NCI-H2227 treated with DMSO at 0.1 percent for 48 hours (cell line): ENCODE results near the gene KANSL3.
A peak's percentile ranks its signal among the peaks of the same experiment; 100 is the strongest.

Experiments used
- DNase-seq: peaks from one replicate; lab custom pipeline; 2025; lab: John Stamatoyannopoulos, UW

Gene KANSL3

GRCh38 chr2:96604104-96604503, 34.0 kb downstream of the KANSL3 start:
- DNase-seq = no peak

DNA sequence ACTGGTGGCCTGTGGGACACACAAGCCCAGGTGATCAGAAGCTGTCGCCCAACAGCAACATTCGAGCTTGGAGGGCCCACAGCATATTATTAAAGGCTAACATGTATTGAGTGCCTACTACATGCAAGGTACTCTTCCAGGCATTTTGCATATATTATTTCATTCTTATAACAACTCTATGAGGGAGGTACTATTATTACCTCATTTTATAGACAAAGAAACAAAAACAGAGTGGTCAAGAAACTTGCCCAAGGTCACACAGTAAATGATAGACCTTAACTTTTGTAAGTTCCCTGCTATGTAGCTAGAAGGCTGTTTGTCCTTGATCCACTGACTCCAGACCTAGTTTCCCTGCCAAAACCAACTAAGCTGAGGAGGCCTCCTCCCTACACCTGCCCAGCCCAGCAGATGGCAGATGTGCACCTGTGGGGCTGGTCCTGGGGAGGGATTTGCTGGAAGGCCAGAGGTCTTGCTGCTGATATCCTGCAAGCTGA, 35.7 kb downstream of the KANSL3 start:
- no peak for DNase-seq

DNA sequence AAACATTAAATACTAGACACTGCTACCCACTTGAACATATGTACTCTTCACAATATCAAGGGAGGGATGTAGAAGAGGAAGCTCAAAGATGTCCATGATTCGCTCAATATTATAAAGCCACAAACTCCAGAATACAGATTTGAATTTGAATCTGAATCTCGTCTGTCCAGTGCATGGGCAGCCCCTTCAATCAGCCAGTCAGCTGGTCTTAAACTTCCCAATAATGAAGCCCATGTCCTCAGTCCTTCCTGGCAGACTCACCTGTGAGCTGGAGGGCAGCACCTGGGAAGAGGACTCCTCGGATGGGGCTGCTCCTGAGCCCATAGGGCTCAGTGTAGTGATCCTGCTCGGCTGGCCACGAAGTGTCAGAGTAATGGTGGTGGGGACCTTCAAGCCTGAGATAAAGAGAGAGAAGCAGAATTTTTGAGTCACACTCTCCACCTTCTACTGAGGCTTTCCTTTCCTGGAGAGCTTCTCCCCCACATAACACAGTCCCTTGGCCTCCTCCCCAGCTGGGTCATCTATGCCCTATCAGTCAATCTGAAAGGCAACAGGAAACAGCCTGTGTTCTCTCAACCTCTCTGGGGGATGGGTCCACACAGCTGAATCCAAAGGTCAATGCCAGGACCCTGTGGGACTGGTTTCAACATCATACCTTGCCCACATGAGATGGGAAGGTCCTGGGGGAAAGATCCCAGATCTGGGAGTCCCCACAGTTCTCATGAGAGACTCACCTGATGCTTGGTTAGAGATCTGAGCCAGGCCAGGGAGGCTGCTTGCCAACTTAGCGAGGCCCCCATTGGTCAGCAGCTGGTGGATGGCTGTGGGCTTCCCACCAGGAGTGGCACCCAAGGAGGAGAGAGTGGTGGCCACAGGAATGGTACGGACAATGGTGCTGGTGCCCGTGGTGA, 36.5 kb downstream of the KANSL3 start:
- no peak for DNase-seq

DNA sequence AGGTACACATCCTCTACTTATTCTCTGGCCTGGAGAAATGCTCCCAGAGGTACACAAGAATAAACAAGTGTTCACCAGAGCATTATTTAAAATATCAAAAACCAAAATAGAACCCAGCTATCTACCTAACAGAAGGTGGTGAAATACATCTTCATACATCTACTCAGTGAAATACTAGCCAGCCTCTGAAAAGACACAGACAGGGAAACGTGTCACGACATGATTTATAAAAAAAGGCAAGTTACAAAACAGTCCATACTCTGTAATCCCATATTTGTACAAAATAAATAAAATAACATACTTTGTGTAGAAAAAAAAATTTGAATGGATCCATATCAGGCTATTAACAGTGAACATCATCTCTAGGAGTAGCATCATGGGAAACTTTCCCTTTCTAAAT, 38.2 kb downstream of the KANSL3 start:
- DNase-seq = no peak

- DNase-seq = no peak
Observed at GRCh38 chr2:96596596-96596995, 41.5 kb downstream of the KANSL3 start.

DNA sequence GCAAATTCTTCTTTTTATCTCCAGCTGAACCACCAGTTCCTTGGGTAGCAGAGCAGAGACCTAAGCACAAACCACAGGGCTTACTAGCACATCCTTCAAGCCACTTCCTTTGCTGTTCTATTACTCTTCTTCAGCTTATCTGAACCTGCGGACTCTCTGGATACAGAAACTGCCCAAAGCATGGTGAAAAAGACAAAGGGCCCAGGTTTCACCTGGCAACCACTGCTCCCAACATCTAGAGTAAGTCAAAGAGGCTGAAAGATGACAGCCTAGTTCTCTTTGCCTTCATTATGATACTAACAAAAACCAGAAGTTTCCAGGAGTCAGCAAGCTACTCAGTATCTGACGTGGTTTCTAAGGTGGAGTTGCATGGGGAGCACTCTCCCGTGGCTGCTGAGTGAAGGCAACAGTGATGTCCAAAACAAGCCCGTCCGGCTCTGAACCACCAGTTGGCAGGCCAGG, 43.4 kb downstream of the KANSL3 start:
- no peak for DNase-seq

DNA sequence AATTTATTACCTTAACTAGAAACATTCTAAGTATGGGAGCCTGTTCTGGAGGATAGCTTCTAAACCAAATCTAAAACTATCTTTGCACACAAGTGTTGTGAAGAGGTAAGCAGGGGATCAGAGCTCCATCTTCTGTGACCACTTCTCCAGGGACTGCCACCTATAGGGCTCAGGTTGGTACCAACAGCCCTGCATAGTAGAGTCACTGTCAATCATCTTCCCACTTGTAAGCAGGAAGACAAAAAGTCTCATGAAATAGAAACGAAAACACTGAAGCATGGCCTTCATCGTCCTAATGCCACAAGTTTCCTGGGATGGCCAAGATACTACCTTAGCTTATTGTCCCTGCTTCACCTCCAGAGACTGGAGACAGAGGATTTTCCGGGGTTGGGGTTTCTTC, 43.8 kb downstream of the KANSL3 start:
- DNase-seq = no peak

GRCh38 chr2:96591494-96591893, 46.6 kb downstream of the KANSL3 start:
- no peak for DNase-seq

GRCh38 chr2:96591054-96591453, 47.1 kb downstream of the KANSL3 start:
- DNase-seq = no peak

DNA sequence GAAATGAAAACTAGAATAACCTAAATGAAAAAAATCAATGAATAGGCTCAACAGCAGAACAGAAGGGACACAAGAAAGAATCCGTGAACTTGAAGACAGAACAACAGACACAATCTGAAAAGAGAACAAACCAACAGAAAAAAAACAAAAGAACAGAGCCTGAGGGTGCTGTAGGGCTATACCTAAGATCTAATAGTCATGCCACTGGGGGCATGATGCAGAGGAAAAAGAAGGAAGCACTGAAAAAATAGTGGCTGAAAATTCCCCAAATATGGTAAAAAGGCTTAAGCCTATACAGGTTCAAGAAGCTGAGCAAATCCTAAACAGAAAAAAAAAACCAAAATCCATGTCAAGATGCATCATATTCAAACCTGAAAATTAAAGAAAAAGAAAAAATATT, 50.3 kb downstream of the KANSL3 start:
- DNase-seq = no peak

DNA sequence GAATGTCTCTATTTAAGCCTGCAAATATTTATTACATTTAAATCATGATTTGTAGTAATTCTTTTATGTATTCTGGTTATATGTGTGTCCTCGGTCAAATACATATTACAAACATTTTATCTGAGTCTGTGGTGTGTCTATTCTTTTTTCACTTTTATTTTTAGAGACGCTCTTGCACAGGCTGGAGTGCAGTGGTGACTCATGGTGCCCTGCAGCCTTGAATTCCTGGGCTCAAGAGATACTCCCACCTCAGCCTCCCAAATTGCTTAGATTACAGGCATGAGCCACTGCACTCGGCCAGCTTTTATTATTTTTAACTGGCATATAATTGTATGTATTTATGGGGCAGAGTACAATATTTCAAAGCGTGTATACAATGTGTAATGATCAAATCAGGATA, 54.1 kb downstream of the KANSL3 start:
- peak; percentile 21 for DNase-seq

DNA sequence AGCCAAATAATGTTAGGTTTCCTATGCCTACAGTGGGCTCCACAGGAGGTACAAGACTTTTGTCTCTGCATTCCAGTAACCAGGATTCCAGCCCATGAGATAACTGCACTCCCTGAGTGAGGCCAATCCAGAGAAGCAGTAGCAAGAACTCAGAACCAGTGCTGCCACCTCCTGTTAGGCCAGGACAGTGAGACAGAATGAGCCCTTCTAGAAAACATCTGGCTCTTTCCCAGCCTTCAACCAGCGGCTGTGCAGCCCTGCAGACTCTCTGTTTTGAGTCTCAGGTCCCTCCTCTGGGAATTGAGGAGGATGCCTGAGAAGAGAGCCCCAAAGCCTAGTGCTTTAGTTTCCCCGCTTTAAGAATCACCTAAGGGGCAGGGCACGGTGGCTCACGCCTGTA, 57.3 kb downstream of the KANSL3 start:
- DNase-seq = peak; percentile 5

DNA sequence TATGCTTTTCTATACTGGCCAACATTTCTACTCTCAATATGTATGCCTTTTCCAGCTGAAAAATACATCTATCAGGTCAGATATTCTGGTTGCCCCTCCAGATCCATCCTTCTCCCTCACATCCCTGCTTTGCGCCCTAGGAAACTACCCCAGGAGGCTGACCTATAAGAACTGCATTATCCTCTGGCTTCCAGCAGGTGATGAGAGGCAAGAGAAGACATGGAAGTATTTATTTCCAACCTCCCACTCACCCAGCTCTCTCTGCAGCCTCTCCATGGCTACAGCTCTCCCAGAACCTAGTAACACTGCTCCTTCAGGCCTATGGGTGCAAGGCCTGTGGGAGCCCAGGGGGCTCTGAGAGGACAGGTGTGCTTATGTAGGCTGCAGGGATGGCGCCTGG, 58.7 kb downstream of the KANSL3 start:
- DNase-seq = no peak

DNA sequence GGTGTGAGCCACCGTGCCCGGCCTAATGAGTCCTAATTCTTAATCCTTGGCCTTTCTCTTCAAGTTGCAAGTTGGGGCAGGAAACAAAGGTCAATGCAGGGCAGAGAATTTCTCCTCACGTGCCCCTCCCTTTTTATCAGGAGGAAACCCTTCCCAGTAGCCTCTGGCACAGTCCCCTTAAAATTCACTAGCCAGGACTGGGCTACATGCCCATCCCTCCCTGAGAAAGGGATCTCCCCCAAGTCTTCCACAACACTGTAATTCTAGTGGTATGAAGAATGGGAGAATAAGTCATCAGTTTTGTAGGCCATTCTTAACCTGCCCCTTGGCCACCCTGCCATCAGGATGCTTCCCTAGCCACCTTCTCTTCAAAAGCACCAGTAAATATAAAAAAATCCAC, 59.4 kb downstream of the KANSL3 start:
- DNase-seq = no peak

DNA sequence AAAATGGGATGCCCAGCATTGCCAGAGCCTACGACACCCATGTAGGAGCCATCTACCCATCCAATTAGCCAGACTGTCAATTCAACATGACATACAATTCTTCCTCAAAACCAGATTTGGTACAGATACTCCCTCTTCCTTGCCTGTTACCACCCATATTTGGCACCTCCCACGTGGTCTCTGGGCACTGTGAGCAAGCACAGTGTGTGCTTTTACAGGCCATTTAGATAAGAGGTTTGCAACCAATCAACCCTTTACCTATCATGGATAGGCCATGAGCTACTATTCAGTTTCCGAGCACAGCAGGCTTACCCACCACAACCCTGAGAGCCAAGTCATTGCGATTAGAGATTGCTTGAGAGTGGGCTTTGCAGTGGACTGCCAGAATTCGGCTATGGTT, 60.6 kb downstream of the KANSL3 start:
- DNase-seq = no peak

DNA sequence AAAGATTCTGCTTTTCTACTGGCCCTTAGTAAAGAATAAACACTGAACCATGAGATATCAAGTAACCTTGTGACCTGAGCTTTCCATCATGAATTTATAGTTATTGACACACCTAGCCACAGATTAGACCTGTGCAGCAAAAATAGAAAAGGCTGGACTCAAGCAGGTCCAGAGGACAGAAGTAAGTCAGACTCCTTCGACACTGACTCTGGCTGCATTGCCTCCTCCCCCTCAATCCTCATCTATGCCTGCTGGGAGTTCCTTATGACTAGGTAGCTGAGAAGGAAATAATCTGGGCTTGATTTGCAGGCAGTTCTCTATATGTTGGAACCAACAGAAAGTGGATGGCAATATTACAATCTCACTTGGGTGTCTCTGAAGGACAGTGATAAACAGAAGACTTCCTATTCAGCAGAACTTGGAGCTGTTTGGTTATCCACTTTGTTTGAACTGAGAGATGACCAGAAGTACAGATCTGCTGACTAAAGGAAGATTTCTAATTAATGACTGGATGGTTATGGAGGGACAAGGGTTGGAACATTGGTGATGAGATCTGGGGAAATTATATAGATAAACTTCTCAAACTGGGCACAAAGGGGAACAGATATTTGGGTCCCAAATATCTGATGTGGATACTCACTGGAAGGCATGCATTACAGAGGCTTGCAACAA, 62.2 kb downstream of the KANSL3 start:
- no peak for DNase-seq

DNA sequence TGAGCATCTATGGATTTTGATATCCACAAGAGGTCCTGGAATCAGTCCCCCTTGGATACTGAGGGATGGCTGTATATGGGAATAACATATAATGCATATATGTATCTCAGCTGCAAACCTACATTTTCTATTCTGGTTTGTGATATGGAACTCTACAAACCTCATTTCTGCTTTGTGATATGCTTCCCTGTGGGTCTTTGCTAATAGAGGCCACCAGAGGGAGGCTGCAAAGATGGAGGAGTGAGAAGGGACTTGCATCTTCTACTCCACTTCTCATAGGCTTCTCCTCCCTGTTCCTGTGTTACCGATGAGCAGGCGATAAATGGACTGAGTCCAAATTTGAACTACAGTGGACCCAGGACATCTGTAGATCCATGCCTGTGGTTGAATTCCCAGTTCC, 63.7 kb downstream of the KANSL3 start:
- no peak for DNase-seq

GRCh38 chr2:96568094-96568493, 70.0 kb downstream of the KANSL3 start:
- DNase-seq = no peak

DNA sequence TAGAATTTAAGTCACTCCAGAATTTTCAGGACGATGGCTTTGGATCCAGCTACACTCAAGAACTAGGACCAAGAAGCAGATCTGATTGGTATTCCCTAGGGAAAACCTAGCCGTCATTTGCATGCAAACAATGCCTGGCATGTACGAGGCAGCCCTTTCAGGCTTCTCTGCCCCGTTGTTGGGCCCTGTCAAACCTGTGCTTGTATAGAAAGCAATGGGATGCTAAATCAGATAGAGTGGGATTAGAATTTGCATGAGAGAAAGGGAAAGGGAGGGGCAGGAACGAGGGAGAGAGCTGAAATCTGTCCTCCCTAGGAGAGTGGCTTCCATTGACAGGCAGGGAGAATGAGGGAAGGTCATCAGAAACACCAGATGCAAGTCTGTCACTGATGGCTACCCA, 73.0 kb downstream of the KANSL3 start:
- DNase-seq = no peak

DNA sequence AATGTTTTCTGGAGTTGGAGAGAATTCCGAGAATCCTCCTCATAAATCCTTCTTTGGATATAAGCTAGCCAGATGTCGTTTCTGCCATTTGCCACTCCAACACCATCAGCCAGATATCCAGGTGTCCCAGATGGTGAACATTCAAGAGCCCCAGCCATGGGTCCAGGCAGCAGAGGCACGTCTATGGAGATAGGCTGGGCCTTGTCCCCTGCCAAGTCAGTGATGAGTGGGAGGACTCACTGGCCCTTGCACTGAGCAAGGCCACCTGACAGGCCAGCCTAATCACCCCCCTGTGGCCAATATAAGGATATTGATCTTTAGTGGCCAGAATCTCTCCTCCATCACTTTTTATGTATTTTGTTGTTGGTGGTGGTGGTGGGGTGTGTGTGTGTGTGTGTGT, 73.5 kb downstream of the KANSL3 start:
- no peak for DNase-seq

DNA sequence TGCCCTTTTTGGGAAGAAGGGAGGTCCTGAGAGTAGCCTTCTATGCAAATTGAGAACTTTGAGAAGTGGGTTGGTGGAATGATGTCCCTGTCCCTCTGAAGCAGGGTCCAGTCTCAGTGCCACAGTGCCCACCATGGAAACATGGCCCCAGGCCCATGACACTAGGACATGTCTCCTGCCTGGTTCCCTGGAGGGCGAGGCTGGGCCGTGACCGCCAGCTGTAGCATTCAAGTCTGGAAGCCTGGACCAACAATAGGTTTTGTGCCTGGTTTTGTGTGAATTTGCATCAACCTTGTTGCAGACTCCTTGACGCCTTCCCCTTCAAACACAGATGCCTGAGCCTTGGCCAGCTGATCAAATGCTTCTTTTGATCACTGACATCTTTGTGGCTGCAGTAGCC, 74.1 kb downstream of the KANSL3 start:
- DNase-seq = no peak

- no peak for DNase-seq
Observed at GRCh38 chr2:96558485-96558884, 79.6 kb downstream of the KANSL3 start.

DNA sequence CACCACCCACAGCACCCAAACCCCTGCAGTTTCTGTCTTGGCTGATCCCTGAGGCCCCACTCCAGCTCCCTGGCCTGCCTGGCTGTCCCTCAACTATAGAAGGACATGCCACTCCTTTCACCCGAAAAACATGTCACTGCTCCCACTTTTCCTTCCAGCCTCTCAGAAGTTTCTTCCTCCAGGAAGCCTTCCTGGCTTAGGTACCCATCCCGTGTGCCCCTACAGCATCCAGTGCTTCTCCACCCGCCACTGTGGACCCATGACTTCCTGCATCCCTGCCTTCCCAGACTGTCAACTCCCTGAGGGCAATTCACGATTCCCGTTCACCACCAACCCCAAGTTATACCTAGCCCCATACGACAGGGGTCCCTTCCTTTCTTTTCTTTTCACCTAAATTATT, 80.1 kb downstream of the KANSL3 start:
- no peak for DNase-seq
